SK-N-SH treated with all-trans-retinoic acid at 6 μM for 48 hours (cell line): ENCODE measurements around the gene ZNF460.

Source experiments
- CSRNP3 ChIP-seq: fragments of 250-450 bp; sonication (Bioruptor Pico); IDR thresholded peaks from 2 replicates; pipeline ENCODE4 v1.5.1; 2021; ENCODE audit warnings: mild to moderate bottlenecking, moderate library complexity
- ISL1 ChIP-seq: fragments of 250-450 bp; sonication (Bioruptor Pico); IDR thresholded peaks from 2 replicates; pipeline ENCODE4 v2.1.2; 2022; ENCODE audit warnings: mild to moderate bottlenecking, moderate library complexity
- PPARA ChIP-seq: fragments of 250-450 bp; sonication (Bioruptor Pico); IDR thresholded peaks from 2 replicates; pipeline ENCODE4 v1.5.0; 2020; ENCODE audit warnings: mild to moderate bottlenecking, borderline replicate concordance
- ZC3H10 ChIP-seq: fragments of 250-450 bp; sonication (Bioruptor Pico); IDR thresholded peaks from 2 replicates; pipeline ENCODE4 v1.5.1; 2021; ENCODE audit warnings: mild to moderate bottlenecking, moderate library complexity
- ZFP3 ChIP-seq: fragments of 250-450 bp; sonication (Bioruptor Pico); IDR thresholded peaks from 2 replicates; pipeline ENCODE4 v1.5.0; 2020; ENCODE audit warnings: mild to moderate bottlenecking, moderate library complexity
- ZNF565 ChIP-seq: fragments of 450-650 bp; formaldehyde crosslinking; conservative IDR thresholded peaks from 2 replicates; pipeline ENCODE4 v1.5.0; 2020; ENCODE audit warnings: low read depth, mild to moderate bottlenecking, moderate library complexity
- TF ChIP-seq, protein P1 (sequence below): fragments of 250-450 bp; sonication (Bioruptor Pico); IDR thresholded peaks from 2 replicates; pipeline ENCODE4 v1.8.0; 2020; ENCODE audit warnings: mild to moderate bottlenecking, moderate library complexity, borderline replicate concordance

DNA sequence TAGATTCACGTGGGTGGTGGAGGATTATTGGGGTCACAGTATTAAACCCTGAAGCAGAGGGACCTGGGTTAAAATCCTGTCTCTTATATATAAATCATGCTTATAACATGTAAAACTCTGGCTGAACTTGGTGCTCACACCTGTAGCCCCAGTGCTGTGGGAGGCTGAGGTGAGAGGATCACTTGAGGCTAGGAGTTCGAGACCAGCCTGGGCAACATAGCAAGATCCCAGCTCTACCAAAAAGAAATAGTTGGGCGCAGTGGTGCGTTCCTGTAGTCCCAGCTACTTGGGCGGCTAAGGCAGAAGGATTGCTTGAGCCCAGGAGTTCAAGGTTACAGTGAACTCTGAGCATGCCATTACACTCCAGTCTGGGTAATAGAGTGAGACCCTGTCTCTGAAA, 37.5 kb upstream of the ZNF460 start:
- TF ChIP-seq, protein P1, sequence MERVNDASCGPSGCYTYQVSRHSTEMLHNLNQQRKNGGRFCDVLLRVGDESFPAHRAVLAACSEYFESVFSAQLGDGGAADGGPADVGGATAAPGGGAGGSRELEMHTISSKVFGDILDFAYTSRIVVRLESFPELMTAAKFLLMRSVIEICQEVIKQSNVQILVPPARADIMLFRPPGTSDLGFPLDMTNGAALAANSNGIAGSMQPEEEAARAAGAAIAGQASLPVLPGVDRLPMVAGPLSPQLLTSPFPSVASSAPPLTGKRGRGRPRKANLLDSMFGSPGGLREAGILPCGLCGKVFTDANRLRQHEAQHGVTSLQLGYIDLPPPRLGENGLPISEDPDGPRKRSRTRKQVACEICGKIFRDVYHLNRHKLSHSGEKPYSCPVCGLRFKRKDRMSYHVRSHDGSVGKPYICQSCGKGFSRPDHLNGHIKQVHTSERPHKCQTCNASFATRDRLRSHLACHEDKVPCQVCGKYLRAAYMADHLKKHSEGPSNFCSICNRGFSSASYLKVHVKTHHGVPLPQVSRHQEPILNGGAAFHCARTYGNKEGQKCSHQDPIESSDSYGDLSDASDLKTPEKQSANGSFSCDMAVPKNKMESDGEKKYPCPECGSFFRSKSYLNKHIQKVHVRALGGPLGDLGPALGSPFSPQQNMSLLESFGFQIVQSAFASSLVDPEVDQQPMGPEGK (CRISPR knock-in tag): no peak
- TF ChIP-seq PPARA (CRISPR knock-in tag): no peak
- TF ChIP-seq ISL1: no peak
- no peak for TF ChIP-seq ZC3H10
- TF ChIP-seq ZFP3 (CRISPR knock-in tag): no peak
- TF ChIP-seq ZNF565 (CRISPR knock-in tag): no peak
- no peak for TF ChIP-seq CSRNP3
